Mucosa of stomach (tissue), 1 donor: ENCODE measurements around the gene CEP350.

ENCODE experiments used
- H3K27me3 ChIP-seq: one replicate; pipeline ENCODE4 v1.7.0; 2013; ENCODE audit warnings: mild to moderate bottlenecking, low read length; ENCODE audit not compliant: control insufficient read depth, insufficient read depth
- H3K36me3 ChIP-seq: one replicate; pipeline ENCODE4 v1.7.0; 2013; ENCODE audit warnings: low read length; ENCODE audit not compliant: control insufficient read depth, insufficient read depth
- H3K4me1 ChIP-seq: one replicate; pipeline ENCODE4 v1.7.0; 2013; ENCODE audit warnings: mild to moderate bottlenecking, low read length; ENCODE audit not compliant: control insufficient read depth, insufficient read depth
- H3K4me3 ChIP-seq: one replicate; pipeline ENCODE4 v1.7.0; 2013; ENCODE audit warnings: low read length
- H3K9ac ChIP-seq: one replicate; pipeline ENCODE4 v1.7.0; 2013; ENCODE audit warnings: mild to moderate bottlenecking, low read length, moderate library complexity
- H3K9me3 ChIP-seq: one replicate; pipeline ENCODE4 v1.7.0; 2013; ENCODE audit warnings: mild to moderate bottlenecking, low read length, moderate library complexity; ENCODE audit not compliant: control insufficient read depth
- donor health status: Pancreatic carcinoma.

CEP350 gene

GRCh38 chr1:180141381-180141934 lies 186.8 kb downstream of the CEP350 start:
- Histone ChIP-seq H3K4me1 (no peaks in the 10 kb centered on the region), H3K9me3 (no peaks in the 10 kb centered on the region), H3K9ac (no peak overlapping the region), H3K4me3 (no peak overlapping the region), H3K27me3 (peaks cover 3% of the 10 kb centered on the region), H3K36me3 (no peaks in the 10 kb centered on the region)

- H3K36me3 ChIP-seq = no peaks in the 10 kb centered on the region
- peaks cover 3% of the 10 kb centered on the region for H3K27me3 ChIP-seq
- no peak overlapping the region for H3K9ac ChIP-seq
- no peaks in the 10 kb centered on the region for H3K9me3 ChIP-seq
- H3K4me1 ChIP-seq = no peaks in the 10 kb centered on the region
- H3K4me3 ChIP-seq = no peak overlapping the region
These were observed 188.7 kb downstream of the CEP350 start for GRCh38 chr1:180143359-180143758.

- Histone ChIP-seq H3K36me3 (no peaks in the 10 kb centered on the region), H3K9me3 (no peaks in the 10 kb centered on the region), H3K4me3 (no peak overlapping the region), H3K27me3 (peaks cover 3% of the 10 kb centered on the region), H3K9ac (no peak overlapping the region), H3K4me1 (no peaks in the 10 kb centered on the region)
These were observed 190.2 kb downstream of the CEP350 start for GRCh38 chr1:180144659-180145357.

GRCh38 chr1:180145446-180145845 lies 190.8 kb downstream of the CEP350 start:
- no peaks in the 10 kb centered on the region for H3K4me1 ChIP-seq
- H3K4me3 ChIP-seq = no peak overlapping the region
- H3K36me3 ChIP-seq = no peaks in the 10 kb centered on the region
- no peak overlapping the region for H3K9ac ChIP-seq
- H3K9me3 ChIP-seq = no peaks in the 10 kb centered on the region
- H3K27me3 ChIP-seq = peaks cover 3% of the 10 kb centered on the region

DNA sequence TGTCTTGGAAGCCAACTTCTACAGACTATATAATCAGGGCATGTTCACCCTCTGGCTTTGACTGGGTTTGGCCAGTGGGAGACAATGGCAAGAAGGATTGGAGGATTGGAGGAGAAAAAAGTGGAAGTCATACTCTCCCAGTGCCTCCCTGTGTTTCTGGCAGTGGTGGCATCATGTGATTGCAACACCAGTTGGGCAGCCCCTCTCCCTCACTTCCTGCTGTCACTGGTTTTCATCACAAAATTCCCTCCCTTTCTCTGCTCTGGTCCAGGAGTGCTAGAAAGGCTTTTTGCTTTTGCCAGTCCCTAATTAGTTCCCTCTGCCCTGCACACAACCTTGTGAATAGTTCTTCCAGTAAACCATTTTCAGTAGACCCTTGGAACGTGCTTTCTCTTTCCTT lies 196.4 kb downstream of the CEP350 start:
- Histone ChIP-seq H3K36me3 (no peaks in the 10 kb centered on the region), H3K4me1 (peaks cover 5% of the 10 kb centered on the region), H3K9ac (no peak overlapping the region), H3K4me3 (no peak overlapping the region), H3K27me3 (no peaks in the 10 kb centered on the region), H3K9me3 (no peaks in the 10 kb centered on the region)

DNA sequence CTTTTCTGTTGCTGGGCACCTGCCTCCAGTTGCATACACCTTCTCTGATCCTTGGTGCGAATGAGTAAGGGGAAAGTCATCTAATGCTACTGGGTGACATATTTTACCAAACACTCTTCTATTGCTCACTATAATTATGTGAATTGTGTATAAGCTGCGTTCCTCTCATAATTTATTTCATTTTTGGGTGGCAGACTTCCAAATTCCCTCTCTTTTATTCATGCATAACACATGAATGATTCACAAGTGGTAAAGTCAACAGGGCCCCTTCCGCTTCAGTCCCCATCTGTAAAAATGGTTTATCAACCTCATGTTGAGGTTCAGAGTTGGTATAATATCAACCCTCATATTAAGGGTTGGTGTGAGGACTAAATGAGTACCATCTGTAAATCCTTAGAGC lies 196.9 kb downstream of the CEP350 start:
- H3K4me3 ChIP-seq = no peak overlapping the region
- H3K27me3 ChIP-seq = no peaks in the 10 kb centered on the region
- H3K9ac ChIP-seq = no peak overlapping the region
- H3K4me1 ChIP-seq = peaks cover 9% of the 10 kb centered on the region
- no peaks in the 10 kb centered on the region for H3K36me3 ChIP-seq
- H3K9me3 ChIP-seq = no peaks in the 10 kb centered on the region

DNA sequence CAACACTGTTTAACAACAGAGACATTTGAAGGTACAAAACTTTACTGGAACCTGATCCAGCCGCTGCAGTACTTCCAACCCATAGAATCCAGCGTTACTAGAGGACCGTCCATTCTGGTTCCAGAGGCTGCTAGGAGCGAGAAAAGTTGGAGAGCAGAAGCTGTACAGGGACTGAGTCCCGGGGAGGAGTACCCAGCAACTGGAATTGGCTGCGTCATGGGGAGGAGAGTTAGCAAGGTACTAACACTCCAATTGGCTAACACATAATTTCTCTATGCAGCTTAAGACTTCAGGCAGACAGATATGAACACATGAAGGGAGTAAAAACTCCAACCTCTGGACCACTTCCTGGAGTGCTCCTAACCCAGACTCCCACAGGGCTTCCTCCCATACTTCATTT lies 198.0 kb downstream of the CEP350 start:
- peaks cover 19% of the 10 kb centered on the region for H3K4me1 ChIP-seq

DNA sequence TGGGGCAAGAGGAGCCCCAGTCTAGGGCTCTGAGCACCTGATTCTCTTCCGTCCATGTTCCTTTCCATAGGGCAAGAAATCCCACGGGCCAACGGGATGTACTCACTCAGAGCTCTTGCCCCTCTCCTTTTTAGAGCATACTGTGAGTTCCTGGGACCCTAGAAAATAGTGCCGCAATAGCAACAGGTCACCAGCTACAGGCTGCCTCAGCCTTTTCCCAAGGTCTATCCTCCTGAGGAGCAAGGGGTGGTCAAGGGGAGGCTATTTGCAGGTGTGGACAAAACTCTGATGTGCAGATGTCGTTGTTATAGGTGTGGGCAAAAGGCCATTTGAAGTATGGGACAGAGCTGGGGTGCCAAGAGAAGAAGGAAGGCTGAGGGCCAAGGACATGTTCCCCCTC lies 198.4 kb downstream of the CEP350 start:
- no peak overlapping the region for H3K9ac ChIP-seq
- peaks cover 24% of the 10 kb centered on the region for H3K4me1 ChIP-seq
- H3K36me3 ChIP-seq = no peaks in the 10 kb centered on the region
- no peaks in the 10 kb centered on the region for H3K27me3 ChIP-seq
- no peak overlapping the region for H3K4me3 ChIP-seq
- no peaks in the 10 kb centered on the region for H3K9me3 ChIP-seq

More for the DNA sequence above, 198.0 kb downstream of the CEP350 start:
- Histone ChIP-seq H3K4me3 (no peak overlapping the region), H3K36me3 (no peaks in the 10 kb centered on the region), H3K27me3 (no peaks in the 10 kb centered on the region), H3K9ac (no peak overlapping the region), H3K9me3 (no peaks in the 10 kb centered on the region)

DNA sequence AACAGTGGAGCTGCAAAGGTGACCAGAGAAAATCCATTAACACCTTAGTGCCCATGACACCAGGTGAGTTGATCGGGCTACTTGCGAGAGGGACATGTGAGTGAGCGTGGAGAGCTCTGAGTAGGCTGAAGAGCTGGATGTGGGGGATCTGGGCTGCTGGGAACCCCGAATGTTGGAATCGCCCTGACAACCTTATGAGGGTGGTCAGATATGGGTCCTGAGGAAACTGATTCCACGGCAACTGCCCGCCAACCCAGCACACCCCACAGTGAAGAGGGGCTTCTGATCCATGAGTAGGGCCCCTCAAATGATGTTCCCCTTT lies 199.4 kb downstream of the CEP350 start:
- Histone ChIP-seq H3K36me3 (no peaks in the 10 kb centered on the region), H3K4me1 (peaks cover 33% of the 10 kb centered on the region), H3K27me3 (no peaks in the 10 kb centered on the region), H3K9me3 (no peaks in the 10 kb centered on the region), H3K9ac (peak overlapping the region; percentile 75), H3K4me3 (peak overlapping the region; percentile 65)

- H3K27me3 ChIP-seq = no peaks in the 10 kb centered on the region
- peak within 1 kb of the TSS; percentile 89 for H3K9ac ChIP-seq
- H3K36me3 ChIP-seq = no peaks in the 10 kb centered on the region
- peaks cover 38% of the 10 kb centered on the region for H3K4me1 ChIP-seq
- H3K4me3 ChIP-seq = peak within 1 kb of the TSS; percentile 85
- no peaks in the 10 kb centered on the region for H3K9me3 ChIP-seq
These were observed 199.9 kb downstream of the CEP350 start, which contains the start of gene QSOX1 for GRCh38 chr1:180154325-180155181. Gene QSOX1 (plus strand): TSS chr1:180154869. CDS start chr1:180154908, 39 bp downstream.

- H3K9ac ChIP-seq = peak overlapping the region; percentile 89
- H3K4me1 ChIP-seq = peaks cover 44% of the 10 kb centered on the region
- peak overlapping the region; percentile 85 for H3K4me3 ChIP-seq
- H3K36me3 ChIP-seq = no peaks in the 10 kb centered on the region
- H3K9me3 ChIP-seq = no peaks in the 10 kb centered on the region
- no peaks in the 10 kb centered on the region for H3K27me3 ChIP-seq
These were observed 200.6 kb downstream of the CEP350 start for GRCh38 chr1:180155182-180155682.

GRCh38 chr1:180156201-180156600 lies 201.6 kb downstream of the CEP350 start:
- Histone ChIP-seq H3K4me3 (peak overlapping the region; percentile 85), H3K36me3 (no peaks in the 10 kb centered on the region), H3K4me1 (peaks cover 51% of the 10 kb centered on the region), H3K9me3 (no peaks in the 10 kb centered on the region), H3K9ac (peak overlapping the region; percentile 89), H3K27me3 (no peaks in the 10 kb centered on the region)
